A673 (cell line): ENCODE measurements around the gene RELL1. TPM values are rescaled to one million over a fixed set of nuclear protein-coding genes. Genes with fewer than 3 reads are reported as not detected.

ENCODE experiments used
- BruUV-seq: library from RNA; stranded (reverse); fragments of 400-500 nt; replicated peaks from 2 replicates; lab custom pipeline; 2021; lab: Mats Ljungman, UMichigan
- CTCF ChIA-PET: fragments of 300-600 bp; sonication (Branson Sonifier 250); formaldehyde crosslinking; loops from one replicate; lab custom pipeline; 2022; ENCODE audit warnings: antibody characterized with exemption; lab: Charles Lee
- POLR2A ChIA-PET: fragments of 300-600 bp; sonication (Branson Sonifier 250); formaldehyde crosslinking; loops from one replicate; lab custom pipeline; 2022; ENCODE audit warnings: antibody characterized with exemption; ENCODE audit not compliant: low non-redundant PET; lab: Charles Lee
- DNase-seq: peaks from one replicate; pipeline ENCODE4 v3.0.0-alpha.2; 2015; ENCODE audit warnings: low spot score
- H3K27ac ChIP-seq: fragments of 200-600 bp; sonication (generic); 2 replicates; pipeline ENCODE4 v1.5.1; 2016; ENCODE audit warnings: mixed run types, low read depth, mild to moderate bottlenecking, mixed read lengths, antibody characterized with exemption, low read length; ENCODE audit not compliant: poor library complexity, severe bottlenecking
- H3K27me3 ChIP-seq: fragments of 200-600 bp; sonication (generic); replicated peaks from 2 replicates; pipeline ENCODE4 v1.6.1; 2017; ENCODE audit warnings: mixed run types, low read depth, mild to moderate bottlenecking, mixed read lengths, antibody characterized with exemption, low read length; ENCODE audit not compliant: insufficient read depth, poor library complexity
- H3K36me3 ChIP-seq: fragments of 200-600 bp; sonication (generic); 2 replicates; pipeline ENCODE4 v1.6.1; 2016; ENCODE audit warnings: mixed run types, mild to moderate bottlenecking, mixed read lengths, antibody characterized with exemption, low read length; ENCODE audit not compliant: insufficient read depth, poor library complexity, severe bottlenecking
- H3K4me1 ChIP-seq: fragments of 200-600 bp; sonication (generic); 2 replicates; pipeline ENCODE4 v1.6.1; 2017; ENCODE audit warnings: mixed run types, mild to moderate bottlenecking, mixed read lengths, antibody characterized with exemption, low read length; ENCODE audit not compliant: insufficient read depth, poor library complexity, severe bottlenecking
- H3K4me3 ChIP-seq: fragments of 200-600 bp; sonication (generic); 2 replicates; pipeline ENCODE4 v1.5.1; 2016; ENCODE audit warnings: low read depth, mixed run types, mild to moderate bottlenecking, mixed read lengths, low read length; ENCODE audit not compliant: poor library complexity, severe bottlenecking
- H3K9me3 ChIP-seq: fragments of 200-600 bp; sonication (generic); 2 replicates; pipeline ENCODE4 v1.6.1; 2016; ENCODE audit warnings: mixed run types, low read depth, mild to moderate bottlenecking, mixed read lengths, antibody characterized with exemption, low read length; ENCODE audit not compliant: poor library complexity, severe bottlenecking
- CTCF ChIP-seq: fragments of 300-800, 200-600 bp; sonication (generic); conservative IDR thresholded peaks from 2 replicates; pipeline ENCODE4 v1.5.1; 2017; ENCODE audit warnings: low read depth, mild to moderate bottlenecking, antibody characterized with exemption, low read length, moderate library complexity, mixed read lengths
- EZH2 ChIP-seq: fragments of 200-600 bp; sonication (generic); IDR thresholded peaks from 2 replicates; pipeline ENCODE4 v1.6.1; 2017; ENCODE audit warnings: borderline replicate concordance, low read depth, mild to moderate bottlenecking, mixed read lengths, antibody characterized with exemption, low read length; ENCODE audit not compliant: poor library complexity, severe bottlenecking
- intact Hi-C: fragments of 100-400 bp; cut with micrococcal nuclease; formaldehyde crosslinking; loops from one replicate; pipeline ENCODE4 v1.10.0; 2022; ENCODE audit not compliant: unreplicated experiment
- total RNA-seq: library from RNA; stranded (reverse); gene quantifications from 2 replicates; pipeline ENCODE4 v1.2.3, GENCODE V29; 2021

RELL1 gene
- total RNA-seq, 1 experiment from 2014 or later, result 6.0 TPM

- intact Hi-C loops, result no loop called here
- no peaks in the 10 kb centered on the region for H3K4me1 ChIP-seq
- H3K36me3 ChIP-seq, result no peaks in the 10 kb centered on the region
- no TSS peak for BruUV-seq
- ChIA-PET CTCF (no interaction called here), POLR2A (no interaction called here)
- no peak overlapping the region for H3K4me3 ChIP-seq
- H3K27ac ChIP-seq, result no peak overlapping the region
- TF ChIP-seq EZH2 (no peak), CTCF (no peak)
- H3K9me3 ChIP-seq, result no peaks in the 10 kb centered on the region
- no peak for DNase-seq
- H3K27me3 ChIP-seq, result no peaks in the 10 kb centered on the region
These were observed 90.1 kb downstream of the RELL1 start for GRCh38 chr4:37595875-37596680.

- Histone ChIP-seq H3K4me3 (no peak overlapping the region), H3K4me1 (no peaks in the 10 kb centered on the region), H3K9me3 (no peaks in the 10 kb centered on the region), H3K27ac (no peak overlapping the region), H3K36me3 (no peaks in the 10 kb centered on the region), H3K27me3 (no peaks in the 10 kb centered on the region)
- DNase-seq, result no peak
- ChIA-PET CTCF (no interaction called here), POLR2A (no interaction called here)
- BruUV-seq, result no TSS peak
- TF ChIP-seq EZH2 (no peak), CTCF (no peak)
- intact Hi-C loops, result no loop called here
These were observed 92.1 kb downstream of the RELL1 start for GRCh38 chr4:37594099-37594498.

GRCh38 chr4:37591349-37591748 is 94.8 kb downstream of the RELL1 start:
- no peaks in the 10 kb centered on the region for H3K4me1 ChIP-seq
- no peaks in the 10 kb centered on the region for H3K9me3 ChIP-seq
- intact Hi-C loops, result no loop called here
- no TSS peak for BruUV-seq
- no peak overlapping the region for H3K4me3 ChIP-seq
- POLR2A ChIA-PET, result no interaction called here
- TF ChIP-seq EZH2, result no peak
- TF ChIP-seq CTCF, result no peak
- no peaks in the 10 kb centered on the region for H3K36me3 ChIP-seq
- CTCF ChIA-PET, result no interaction called here
- no peak overlapping the region for H3K27ac ChIP-seq
- DNase-seq, result no peak
- no peaks in the 10 kb centered on the region for H3K27me3 ChIP-seq
